Upper lobe of left lung (tissue), 4 donors: ENCODE results near the gene PRIM2.
"Not testable (repeated sequence)": the region's sequence is repeated elsewhere in the genome, so short reads cannot be mapped to it uniquely, and the experiment has no call there.

Experiments used
- CTCF ChIP-seq, 6 experiments: fragments of 450-650 bp in 4 of 6; fragments of 200-600 bp in 2 of 6; sonication (generic) in 2 of 6; IDR thresholded peaks; one replicate each; pipeline ENCODE4 v1.5.1; 2016 to 2019; ENCODE audit warnings: antibody characterized with exemption in 6 of 6
- POLR2A ChIP-seq, 4 donors: fragments of 450-650 bp; IDR thresholded peaks; one replicate each; pipeline ENCODE4 v1.5.1; 2016 to 2017; ENCODE audit warnings: antibody characterized with exemption in 4 of 4, mild to moderate bottlenecking in 2 of 4

DNA sequence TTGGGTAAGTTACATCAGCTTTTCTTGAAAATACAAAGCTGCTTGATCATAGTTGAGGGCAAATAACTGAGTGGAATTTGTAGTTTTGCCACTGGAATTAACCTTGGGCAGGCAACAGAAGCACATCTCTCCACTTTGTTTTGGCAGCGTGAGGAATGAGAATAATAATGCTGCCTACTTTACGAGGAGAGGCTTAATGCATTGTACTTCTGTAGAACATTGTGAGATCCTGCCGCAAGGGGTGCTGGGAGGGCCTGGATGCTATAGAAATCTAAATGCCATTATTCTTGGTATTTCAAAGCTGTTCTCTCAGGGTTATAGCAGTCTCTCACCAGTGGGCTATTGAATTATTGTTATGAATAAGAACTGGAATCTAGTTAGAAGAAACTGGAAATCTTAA lies 353.8 kb downstream of the PRIM2 start:
- TF ChIP-seq CTCF, POLR2A (IDR thresholded peaks at IDR 0.05): not testable (repeated sequence)
